Endothelial cell of umbilical vein (primary cell): ENCODE data around the gene BAG1.

Experiments used
- EZH2 ChIP-seq: IDR thresholded peaks from 2 replicates; pipeline ENCODE4 v1.6.1; 2012; ENCODE audit warnings: borderline replicate concordance, low read depth, mild to moderate bottlenecking, moderate library complexity, low read length, inconsistent platforms; ENCODE audit not compliant: severe bottlenecking
- MYC ChIP-seq: IDR thresholded peaks from one replicate; pipeline ENCODE4 v1.6.1; 2011; ENCODE audit warnings: mild to moderate bottlenecking, low read depth, low read length
- POLR2A ChIP-seq: IDR thresholded peaks from 2 replicates; pipeline ENCODE4 v1.6.1; 2012; ENCODE audit warnings: low read depth, mild to moderate bottlenecking, control low read depth, low read length
- POLR2AphosphoS5 ChIP-seq: IDR thresholded peaks from 2 replicates; pipeline ENCODE4 v1.6.1; 2012; ENCODE audit warnings: low read depth, mild to moderate bottlenecking, control low read depth, low read length, moderate library complexity; ENCODE audit not compliant: insufficient read depth
- TF ChIP-seq, protein P1 (sequence below), 2 donors: IDR thresholded peaks; 1 replicate in 1 of 2; 2 replicates in 1 of 2; pipeline ENCODE4 v1.5.1; 2011; ENCODE audit warnings: low read length in 2 of 2, mild to moderate bottlenecking in 2 of 2, moderate library complexity in 2 of 2, control low read depth in 1 of 2, inconsistent platforms in 1 of 2, low read depth in 1 of 2; ENCODE audit not compliant: insufficient read depth in 1 of 2; ENCODE audit errors: extremely low read depth in 1 of 2
- TF ChIP-seq, protein P2 (sequence below): IDR thresholded peaks from 2 replicates; pipeline ENCODE4 v1.6.1; 2011; ENCODE audit not compliant: insufficient read depth, insufficient read length

DNA sequence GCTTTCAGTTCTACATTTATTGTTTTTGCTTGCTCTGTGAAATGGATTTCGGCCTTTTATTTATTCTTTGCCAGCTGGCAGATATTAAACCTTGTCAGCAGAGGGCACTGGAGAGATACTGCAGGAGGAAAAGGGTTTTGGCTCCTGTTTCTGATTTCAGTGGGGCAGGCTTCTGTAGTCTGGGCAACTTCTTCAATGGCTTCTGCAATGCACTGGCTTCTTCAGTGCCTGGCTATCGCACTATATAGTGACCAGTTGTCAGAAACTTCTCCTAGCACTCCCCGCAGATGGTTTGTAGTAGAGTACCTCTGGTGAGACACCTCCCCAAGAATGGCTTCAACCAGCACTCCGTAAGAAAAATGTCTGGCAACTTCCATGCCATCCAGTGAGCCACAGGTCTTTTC is 22.6 kb upstream of the BAG1 start:
- TF ChIP-seq, protein P1, sequence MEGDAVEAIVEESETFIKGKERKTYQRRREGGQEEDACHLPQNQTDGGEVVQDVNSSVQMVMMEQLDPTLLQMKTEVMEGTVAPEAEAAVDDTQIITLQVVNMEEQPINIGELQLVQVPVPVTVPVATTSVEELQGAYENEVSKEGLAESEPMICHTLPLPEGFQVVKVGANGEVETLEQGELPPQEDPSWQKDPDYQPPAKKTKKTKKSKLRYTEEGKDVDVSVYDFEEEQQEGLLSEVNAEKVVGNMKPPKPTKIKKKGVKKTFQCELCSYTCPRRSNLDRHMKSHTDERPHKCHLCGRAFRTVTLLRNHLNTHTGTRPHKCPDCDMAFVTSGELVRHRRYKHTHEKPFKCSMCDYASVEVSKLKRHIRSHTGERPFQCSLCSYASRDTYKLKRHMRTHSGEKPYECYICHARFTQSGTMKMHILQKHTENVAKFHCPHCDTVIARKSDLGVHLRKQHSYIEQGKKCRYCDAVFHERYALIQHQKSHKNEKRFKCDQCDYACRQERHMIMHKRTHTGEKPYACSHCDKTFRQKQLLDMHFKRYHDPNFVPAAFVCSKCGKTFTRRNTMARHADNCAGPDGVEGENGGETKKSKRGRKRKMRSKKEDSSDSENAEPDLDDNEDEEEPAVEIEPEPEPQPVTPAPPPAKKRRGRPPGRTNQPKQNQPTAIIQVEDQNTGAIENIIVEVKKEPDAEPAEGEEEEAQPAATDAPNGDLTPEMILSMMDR (IDR thresholded peaks at IDR 0.05; ENCODE audit: extremely low read depth in 1 of 2, insufficient read depth in 1 of 2, low read depth in 1 of 2, low read length in 2 of 2): peak; percentile 68 to 71
- TF ChIP-seq, protein P2, sequence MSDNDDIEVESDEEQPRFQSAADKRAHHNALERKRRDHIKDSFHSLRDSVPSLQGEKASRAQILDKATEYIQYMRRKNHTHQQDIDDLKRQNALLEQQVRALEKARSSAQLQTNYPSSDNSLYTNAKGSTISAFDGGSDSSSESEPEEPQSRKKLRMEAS: no peak
- TF ChIP-seq POLR2AphosphoS5 (peak; percentile 23), POLR2A (no peak), EZH2 (no peak), MYC (no peak)
